Measurements from ENCODE around the gene BICC1. TPM values are rescaled to one million over a fixed set of nuclear protein-coding genes. Genes with fewer than 3 reads are reported as not detected.

BICC1 gene
- total and polyA plus RNA-seq, 2 donors (not counting 3 experiments of a cell fraction or from before 2014, with no cell fraction given), result 0.06 to 0.29 TPM

DNA sequence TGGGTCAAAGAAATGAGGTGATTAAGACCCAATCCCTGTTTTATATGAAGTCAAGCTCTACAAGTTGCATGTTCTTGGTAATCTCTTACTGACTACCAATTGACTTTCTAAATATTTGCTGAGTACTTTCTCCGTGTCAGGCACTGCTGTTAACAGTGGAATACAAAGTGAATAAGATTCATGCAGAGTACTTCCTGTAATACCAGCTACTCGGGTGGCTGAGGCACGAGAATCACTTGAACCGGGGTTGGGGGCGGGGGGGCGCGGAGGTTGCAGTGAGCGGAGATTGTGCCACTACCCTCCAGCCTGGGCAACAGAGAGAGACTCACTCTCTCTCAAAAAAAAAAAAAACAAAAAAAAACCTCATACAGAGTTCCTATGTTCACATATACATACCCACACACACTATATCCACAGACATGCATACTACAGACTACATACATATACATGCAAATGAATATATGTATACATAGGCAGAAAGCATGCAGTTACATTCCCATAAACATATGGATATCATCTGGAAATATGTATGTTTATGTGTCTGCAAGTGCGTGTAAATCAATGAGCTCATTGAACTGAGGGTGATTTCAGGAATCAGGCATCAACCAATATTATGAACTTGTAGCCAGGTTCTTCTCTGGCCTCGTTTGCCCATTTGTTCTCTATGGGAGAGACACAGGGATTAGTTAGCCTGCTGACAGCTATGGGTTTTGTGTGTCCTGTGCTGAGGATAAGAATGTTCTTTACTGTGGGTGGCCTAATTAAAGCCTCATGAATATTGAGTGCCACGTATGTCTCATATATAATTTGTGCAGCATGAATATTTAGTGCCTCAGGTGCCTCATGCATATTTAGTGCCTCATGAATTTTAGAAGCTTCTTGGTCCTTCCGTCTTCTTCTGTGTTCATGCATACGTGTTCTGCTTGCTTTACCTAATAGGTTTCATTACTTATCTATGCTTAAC lies 73.9 kb downstream of the BICC1 start:
- DNase-seq (ENCODE audit: low read depth, low spot score), result no peak
- intact Hi-C loops (cut with micrococcal nuclease) (no loop called here), dilution Hi-C loops (cut with MboI; ENCODE audit: extremely low pct_ligation_motif_present, low sequenced_read_pairs) (no loop called here)
- Histone ChIP-seq H3K4me1 (ENCODE audit: control insufficient read depth, extremely low read depth, insufficient read depth, low read length) (no peaks in the 10 kb centered on the region), H4K20me1 (replicated peaks; ENCODE audit: control insufficient read depth, extremely low read depth, insufficient read depth, low read length) (no peaks in the 10 kb centered on the region), H3K9ac (replicated peaks; ENCODE audit: extremely low read depth, insufficient read depth, low read length) (no peak overlapping the region), H3K4me3 (replicated peaks in 1 of 3; ENCODE audit: insufficient read depth in 1 of 3, low read depth in 1 of 3, low read length in 3 of 3) (no peak overlapping the region), H2AFZ (ENCODE audit: low read depth, low read length) (no peak overlapping the region), H3K27ac (ENCODE audit: insufficient read depth, low read depth, low read length) (no peak overlapping the region), H3K27me3 (ENCODE audit: control insufficient read depth in 2 of 2, insufficient read depth in 2 of 2, low read length in 2 of 2) (no peaks in the 10 kb centered on the region), H3K9me1 (replicated peaks; ENCODE audit: control insufficient read depth, extremely low read depth, insufficient read depth, low read length) (no peaks in the 10 kb centered on the region), H3K36me3 (ENCODE audit: control insufficient read depth in 2 of 2, extremely low read depth in 1 of 2, insufficient read depth in 2 of 2, low read length in 2 of 2) (no peaks in the 10 kb centered on the region), H3K9me3 (replicated peaks; ENCODE audit: control insufficient read depth, insufficient read depth, low read length) (no peaks in the 10 kb centered on the region), H3K4me2 (ENCODE audit: insufficient read depth, low read length) (no peak overlapping the region), H3K79me2 (ENCODE audit: control insufficient read depth, insufficient read depth, low read length) (no peaks in the 10 kb centered on the region)
- ChIA-PET POLR2A (no interaction called here), CTCF (interaction anchor here (0.6 to 1.5 kb wide), 2 partner anchors 55 to 116 kb away, joined by 4 to 5 read pairs; no protein-coding TSS in a partner anchor)
- BruUV-seq (replicated peaks), result no TSS peak
- no peak for FAIRE-seq
- no peak for TF ChIP-seq MYC (IDR thresholded peaks at IDR 0.05; ENCODE audit: low read depth, low read length)
- TF ChIP-seq GATA2 (IDR thresholded peaks at IDR 0.05; ENCODE audit: insufficient read depth, insufficient read length, low read depth, low read length), result no peak
- TF ChIP-seq, protein P1, sequence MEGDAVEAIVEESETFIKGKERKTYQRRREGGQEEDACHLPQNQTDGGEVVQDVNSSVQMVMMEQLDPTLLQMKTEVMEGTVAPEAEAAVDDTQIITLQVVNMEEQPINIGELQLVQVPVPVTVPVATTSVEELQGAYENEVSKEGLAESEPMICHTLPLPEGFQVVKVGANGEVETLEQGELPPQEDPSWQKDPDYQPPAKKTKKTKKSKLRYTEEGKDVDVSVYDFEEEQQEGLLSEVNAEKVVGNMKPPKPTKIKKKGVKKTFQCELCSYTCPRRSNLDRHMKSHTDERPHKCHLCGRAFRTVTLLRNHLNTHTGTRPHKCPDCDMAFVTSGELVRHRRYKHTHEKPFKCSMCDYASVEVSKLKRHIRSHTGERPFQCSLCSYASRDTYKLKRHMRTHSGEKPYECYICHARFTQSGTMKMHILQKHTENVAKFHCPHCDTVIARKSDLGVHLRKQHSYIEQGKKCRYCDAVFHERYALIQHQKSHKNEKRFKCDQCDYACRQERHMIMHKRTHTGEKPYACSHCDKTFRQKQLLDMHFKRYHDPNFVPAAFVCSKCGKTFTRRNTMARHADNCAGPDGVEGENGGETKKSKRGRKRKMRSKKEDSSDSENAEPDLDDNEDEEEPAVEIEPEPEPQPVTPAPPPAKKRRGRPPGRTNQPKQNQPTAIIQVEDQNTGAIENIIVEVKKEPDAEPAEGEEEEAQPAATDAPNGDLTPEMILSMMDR (IDR thresholded peaks at IDR 0.05; ENCODE audit: extremely low read depth in 1 of 2, insufficient read depth in 1 of 2, low read depth in 1 of 2, low read length in 2 of 2), result no peak
- TF ChIP-seq FOS (IDR thresholded peaks at IDR 0.05; ENCODE audit: borderline replicate concordance, insufficient read depth, low read length), result no peak
- TF ChIP-seq EZH2 (IDR thresholded peaks at IDR 0.05; ENCODE audit: borderline replicate concordance, low read depth, low read length, severe bottlenecking), result no peak
- no peak for TF ChIP-seq JUN (IDR thresholded peaks at IDR 0.05; ENCODE audit: borderline replicate concordance, insufficient read depth, insufficient read length, low read depth)
- no peak for TF ChIP-seq MAX (IDR thresholded peaks at IDR 0.05; ENCODE audit: insufficient read depth, insufficient read length)
- no peak for TF ChIP-seq POLR2A (IDR thresholded peaks at IDR 0.05; ENCODE audit: low read depth, low read length)
- TF ChIP-seq POLR2AphosphoS5 (IDR thresholded peaks at IDR 0.05; ENCODE audit: insufficient read depth, low read depth, low read length), result no peak
